Liver (tissue), 9 donors: ENCODE measurements around the gene NAA10. TPM values are rescaled to one million over a fixed set of nuclear protein-coding genes. Genes with fewer than 3 reads are reported as not detected.
A peak's percentile ranks its signal among the peaks of the same experiment; 100 is the strongest.

Source experiments
- DNase-seq: peaks from one replicate; pipeline ENCODE4 v3.0.0-alpha.2; 2017; ENCODE audit warnings: low spot score
- H3K27ac ChIP-seq, 2 donors: one replicate each; pipeline ENCODE4 v1.7.0; 2013; ENCODE audit warnings: inconsistent platforms in 2 of 2, low read length in 2 of 2, control low read depth in 1 of 2, low read depth in 1 of 2, mild to moderate bottlenecking in 1 of 2
- H3K27me3 ChIP-seq, 4 donors: one replicate each; pipeline versions ENCODE4 v1.6.1 to v1.7.0; 2013; ENCODE audit warnings: low read length in 3 of 4, inconsistent platforms in 1 of 4, mild to moderate bottlenecking in 1 of 4, moderate library complexity in 1 of 4; ENCODE audit not compliant: control insufficient read depth in 4 of 4, insufficient read depth in 4 of 4
- H3K36me3 ChIP-seq, 4 donors: one replicate each; pipeline versions ENCODE4 v1.6.1 to v1.7.0; 2013; ENCODE audit warnings: low read length in 3 of 4, mild to moderate bottlenecking in 3 of 4, low read depth in 1 of 4, moderate library complexity in 1 of 4; ENCODE audit not compliant: control insufficient read depth in 4 of 4, insufficient read depth in 3 of 4
- H3K4me1 ChIP-seq, 4 donors: one replicate each; pipeline versions ENCODE4 v1.6.1 to v1.7.0; 2013; ENCODE audit warnings: low read length in 3 of 4, mild to moderate bottlenecking in 3 of 4, moderate library complexity in 1 of 4; ENCODE audit not compliant: control insufficient read depth in 4 of 4, insufficient read depth in 4 of 4
- H3K4me3 ChIP-seq, 3 donors: one replicate each; pipeline versions ENCODE4 v1.6.1 to v1.7.0; 2013; ENCODE audit warnings: low read length in 3 of 3, control low read depth in 1 of 3, low read depth in 1 of 3, mild to moderate bottlenecking in 1 of 3
- H3K9ac ChIP-seq, 2 donors: one replicate each; pipeline ENCODE4 v1.7.0; 2013; ENCODE audit warnings: low read length in 2 of 2, mild to moderate bottlenecking in 2 of 2, moderate library complexity in 2 of 2, control low read depth in 1 of 2, low read depth in 1 of 2
- H3K9me3 ChIP-seq, 4 donors: one replicate each; pipeline versions ENCODE4 v1.6.1 to v1.7.0; 2013; ENCODE audit warnings: low read length in 3 of 4; ENCODE audit not compliant: control insufficient read depth in 4 of 4
- EGR1 ChIP-seq, 2 donors: IDR thresholded peaks; 2 replicates each; pipeline ENCODE4 v1.6.1; 2016 to 2018; ENCODE audit warnings: antibody characterized with exemption in 2 of 2, low read depth in 2 of 2
- FOXA1 ChIP-seq: IDR thresholded peaks from 2 replicates; pipeline ENCODE4 v1.6.1; 2016; ENCODE audit warnings: antibody characterized with exemption
- FOXA2 ChIP-seq: IDR thresholded peaks from 2 replicates; pipeline ENCODE4 v1.6.1; 2016; ENCODE audit warnings: antibody characterized with exemption
- GABPA ChIP-seq, 2 donors: IDR thresholded peaks in 1 of 2; conservative IDR thresholded peaks in 1 of 2; 2 replicates each; pipeline ENCODE4 v1.6.1; 2016; ENCODE audit warnings: antibody characterized with exemption in 2 of 2, mild to moderate bottlenecking in 1 of 2, moderate library complexity in 1 of 2
- HNF4A ChIP-seq, 2 donors: conservative IDR thresholded peaks; 2 replicates each; pipeline ENCODE4 v1.6.1; 2016; ENCODE audit warnings: antibody characterized with exemption in 2 of 2, mild to moderate bottlenecking in 2 of 2
- HNF4G ChIP-seq: IDR thresholded peaks from 2 replicates; pipeline ENCODE4 v1.6.1; 2016; ENCODE audit warnings: antibody characterized with exemption
- JUND ChIP-seq, 2 donors: IDR thresholded peaks; 2 replicates each; pipeline ENCODE4 v1.6.1; 2016; ENCODE audit warnings: antibody characterized with exemption in 2 of 2
- NR2F2 ChIP-seq: IDR thresholded peaks from 2 replicates; pipeline ENCODE4 v1.6.1; 2016; ENCODE audit warnings: antibody characterized with exemption
- RAD21 ChIP-seq, 2 donors: IDR thresholded peaks; 2 replicates each; pipeline ENCODE4 v1.6.1; 2016; ENCODE audit warnings: antibody characterized with exemption in 2 of 2, mild to moderate bottlenecking in 2 of 2
- RXRA ChIP-seq, 2 donors: IDR thresholded peaks; 2 replicates each; pipeline ENCODE4 v1.6.1; 2017 to 2018; ENCODE audit warnings: antibody characterized with exemption in 2 of 2, mild to moderate bottlenecking in 1 of 2
- SP1 ChIP-seq: IDR thresholded peaks from 2 replicates; pipeline ENCODE4 v1.6.1; 2018; ENCODE audit warnings: antibody characterized with exemption, mild to moderate bottlenecking
- TAF1 ChIP-seq: conservative IDR thresholded peaks from 2 replicates; pipeline ENCODE4 v1.6.1; 2016; ENCODE audit warnings: antibody characterized with exemption, mild to moderate bottlenecking
- YY1 ChIP-seq: IDR thresholded peaks from 2 replicates; pipeline ENCODE4 v1.6.1; 2016; ENCODE audit warnings: antibody characterized with exemption, mild to moderate bottlenecking
- WGBS: extraction: QIAGEN DNeasy Blood & Tissue Kit; methylation state at CpG from one replicate; pipeline ENCODE4 v1.1.7; 2013; 5-methylcytosine and 5-hydroxymethylcytosine counted together
- polyA plus RNA-seq, 2 donors: library from polyadenylated mRNA; stranded (reverse) in 1 of 2; unstranded in 1 of 2; fragments of 200-250 nt in 1 of 2; fragments of >200 nt in 1 of 2; fragmentation: Nextera tagmentation in 1 of 2; extraction: Ambion mirVana in 1 of 2; gene quantifications; one replicate each; pipeline versions ENCODE4 v1.2.1 to v1.2.3, GENCODE V29; 2013 to 2015
- total RNA-seq, 2 donors: library from RNA; depleted of rRNA; stranded (reverse); fragments of >200 nt; gene quantifications; one replicate each; pipeline ENCODE4 v1.2.3, GENCODE V29; 2014
- TF ChIP-seq, protein P1 (sequence below): IDR thresholded peaks from 2 replicates; pipeline ENCODE4 v1.6.1; 2016; ENCODE audit warnings: antibody characterized with exemption
- TF ChIP-seq, protein P2 (sequence below): fragments of 150-350 bp; IDR thresholded peaks from 2 replicates; pipeline ENCODE4 v1.5.1; 2017; ENCODE audit warnings: improper control_type of control experiment, low read depth, low read length; ENCODE audit not compliant: missing input control
- TF ChIP-seq, protein P3 (sequence below): IDR thresholded peaks from 2 replicates; pipeline ENCODE4 v1.6.1; 2016; ENCODE audit warnings: antibody characterized with exemption
- TF ChIP-seq, protein P4 (sequence below): IDR thresholded peaks from 2 replicates; pipeline ENCODE4 v1.6.1; 2016; ENCODE audit warnings: antibody characterized with exemption, mild to moderate bottlenecking
- TF ChIP-seq, protein P5 (sequence below): IDR thresholded peaks from 2 replicates; pipeline ENCODE4 v1.6.1; 2016; ENCODE audit warnings: antibody characterized with exemption
- donor health status: healthy.
- donor health status: healthy.
- donor health status: healthy.
- donor health status: healthy.
- donor health status: healthy.

NAA10 gene
- total and polyA plus RNA-seq, 4 donors, result 20.5 to 58.8 (median 44.4) TPM

DNA sequence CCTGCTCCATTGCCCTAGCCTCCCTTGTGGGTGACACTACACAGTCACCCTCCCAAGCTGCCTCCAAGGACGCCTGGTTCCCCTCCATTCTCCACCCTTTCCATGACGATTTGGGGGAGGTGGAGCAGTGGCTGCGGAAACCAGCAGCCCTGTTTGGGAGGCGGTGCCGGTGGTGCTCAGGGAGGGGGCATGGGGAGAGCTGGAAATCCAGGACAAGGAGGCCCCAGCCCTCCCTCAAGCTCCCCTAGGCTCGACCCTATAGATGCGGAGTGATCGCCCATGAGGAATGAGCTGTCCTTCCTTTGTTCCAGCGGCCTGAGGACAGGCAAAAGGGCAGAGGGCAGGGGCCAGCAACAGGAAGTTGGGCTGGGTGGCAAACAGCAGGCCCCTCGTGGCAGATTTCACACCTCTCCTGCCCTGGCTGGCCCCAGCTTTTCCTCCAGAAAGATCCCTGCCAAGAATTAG is 13.2 kb upstream of the NAA10 start:
- WGBS, result 78% methylated on average over 10 of the region's 10 CpGs
- H3K9ac ChIP-seq, result no peak overlapping the region
- H3K9me3 ChIP-seq, result no peaks in the 10 kb centered on the region
- peak; percentile 58 for TF ChIP-seq NR2F2
- TF ChIP-seq YY1, result no peak
- TF ChIP-seq EGR1 (IDR thresholded peaks at IDR 0.05; ENCODE audit: low read depth in 2 of 2), result no peak
- H3K4me3 ChIP-seq, result no peak overlapping the region
- DNase-seq, result no peak
- peaks cover 6 to 37% (median 17%) of the 10 kb centered on the region in 4 donors for H3K36me3 ChIP-seq
- no peaks in the 10 kb centered on the region for H3K27me3 ChIP-seq
- no peak overlapping the region for H3K27ac ChIP-seq
- peaks cover 0 to 5% (median 0%) of the 10 kb centered on the region in 4 donors for H3K4me1 ChIP-seq

DNA sequence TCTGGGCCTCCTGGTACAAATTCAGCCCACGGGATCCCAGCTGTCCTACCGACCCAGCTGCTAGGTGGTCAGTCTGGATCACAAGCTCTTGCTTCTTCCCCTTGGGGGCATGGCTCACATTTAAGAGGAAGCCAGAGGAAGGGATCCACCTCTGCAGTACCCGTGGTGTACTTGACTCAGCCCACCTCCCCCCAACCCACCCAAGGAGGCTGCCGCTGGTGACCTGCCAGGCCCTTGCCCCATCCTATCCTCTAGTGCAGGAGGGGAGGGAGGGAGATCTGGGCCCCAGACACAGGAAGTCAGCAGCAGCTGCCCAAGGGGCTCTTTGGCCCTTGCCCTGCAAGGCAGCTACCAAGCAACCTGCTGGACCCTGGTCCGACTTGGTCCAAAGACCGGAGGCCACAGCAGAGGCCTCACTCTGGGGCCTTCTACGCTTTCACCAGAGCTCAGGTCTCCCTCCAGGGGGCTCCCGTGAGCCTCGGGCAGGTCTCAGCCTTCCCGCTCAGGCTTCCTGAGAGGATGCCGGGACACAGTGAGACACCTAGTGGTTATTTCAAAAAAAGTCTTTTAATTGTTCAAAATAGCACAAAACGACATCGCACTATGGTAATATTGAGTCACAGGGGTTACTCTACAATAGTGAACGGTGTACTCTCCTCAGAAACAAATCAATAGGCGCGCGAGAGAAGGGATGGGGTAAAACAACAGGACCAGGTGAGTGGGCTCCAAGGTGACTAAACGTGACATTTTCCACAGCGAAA is 12.4 kb upstream of the NAA10 start:
- no peak for TF ChIP-seq NR2F2
- TF ChIP-seq EGR1 (IDR thresholded peaks at IDR 0.05; ENCODE audit: low read depth in 2 of 2), result no peak
- TF ChIP-seq YY1, result no peak
- TF ChIP-seq HNF4A (conservative IDR thresholded peaks at IDR 0.05), result peak in 1 of 2 donors; percentile 47
- TF ChIP-seq FOXA1, result no peak
- TF ChIP-seq HNF4G, result no peak
- no peak for TF ChIP-seq TAF1
- TF ChIP-seq, protein P1, sequence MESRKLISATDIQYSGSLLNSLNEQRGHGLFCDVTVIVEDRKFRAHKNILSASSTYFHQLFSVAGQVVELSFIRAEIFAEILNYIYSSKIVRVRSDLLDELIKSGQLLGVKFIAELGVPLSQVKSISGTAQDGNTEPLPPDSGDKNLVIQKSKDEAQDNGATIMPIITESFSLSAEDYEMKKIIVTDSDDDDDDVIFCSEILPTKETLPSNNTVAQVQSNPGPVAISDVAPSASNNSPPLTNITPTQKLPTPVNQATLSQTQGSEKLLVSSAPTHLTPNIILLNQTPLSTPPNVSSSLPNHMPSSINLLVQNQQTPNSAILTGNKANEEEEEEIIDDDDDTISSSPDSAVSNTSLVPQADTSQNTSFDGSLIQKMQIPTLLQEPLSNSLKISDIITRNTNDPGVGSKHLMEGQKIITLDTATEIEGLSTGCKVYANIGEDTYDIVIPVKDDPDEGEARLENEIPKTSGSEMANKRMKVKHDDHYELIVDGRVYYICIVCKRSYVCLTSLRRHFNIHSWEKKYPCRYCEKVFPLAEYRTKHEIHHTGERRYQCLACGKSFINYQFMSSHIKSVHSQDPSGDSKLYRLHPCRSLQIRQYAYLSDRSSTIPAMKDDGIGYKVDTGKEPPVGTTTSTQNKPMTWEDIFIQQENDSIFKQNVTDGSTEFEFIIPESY, result no peak
- no peak for TF ChIP-seq JUND (IDR thresholded peaks at IDR 0.05)
- no peak for TF ChIP-seq GABPA (IDR thresholded peaks at IDR 0.05 in 1 of 2, conservative IDR thresholded peaks at IDR 0.05 in 1 of 2)
- TF ChIP-seq RXRA (IDR thresholded peaks at IDR 0.05), result no peak
- TF ChIP-seq, protein P2, sequence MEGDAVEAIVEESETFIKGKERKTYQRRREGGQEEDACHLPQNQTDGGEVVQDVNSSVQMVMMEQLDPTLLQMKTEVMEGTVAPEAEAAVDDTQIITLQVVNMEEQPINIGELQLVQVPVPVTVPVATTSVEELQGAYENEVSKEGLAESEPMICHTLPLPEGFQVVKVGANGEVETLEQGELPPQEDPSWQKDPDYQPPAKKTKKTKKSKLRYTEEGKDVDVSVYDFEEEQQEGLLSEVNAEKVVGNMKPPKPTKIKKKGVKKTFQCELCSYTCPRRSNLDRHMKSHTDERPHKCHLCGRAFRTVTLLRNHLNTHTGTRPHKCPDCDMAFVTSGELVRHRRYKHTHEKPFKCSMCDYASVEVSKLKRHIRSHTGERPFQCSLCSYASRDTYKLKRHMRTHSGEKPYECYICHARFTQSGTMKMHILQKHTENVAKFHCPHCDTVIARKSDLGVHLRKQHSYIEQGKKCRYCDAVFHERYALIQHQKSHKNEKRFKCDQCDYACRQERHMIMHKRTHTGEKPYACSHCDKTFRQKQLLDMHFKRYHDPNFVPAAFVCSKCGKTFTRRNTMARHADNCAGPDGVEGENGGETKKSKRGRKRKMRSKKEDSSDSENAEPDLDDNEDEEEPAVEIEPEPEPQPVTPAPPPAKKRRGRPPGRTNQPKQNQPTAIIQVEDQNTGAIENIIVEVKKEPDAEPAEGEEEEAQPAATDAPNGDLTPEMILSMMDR, result peak; percentile 68
- TF ChIP-seq, protein P3, sequence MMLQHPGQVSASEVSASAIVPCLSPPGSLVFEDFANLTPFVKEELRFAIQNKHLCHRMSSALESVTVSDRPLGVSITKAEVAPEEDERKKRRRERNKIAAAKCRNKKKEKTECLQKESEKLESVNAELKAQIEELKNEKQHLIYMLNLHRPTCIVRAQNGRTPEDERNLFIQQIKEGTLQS, result no peak
- peak; percentile 78 to 92 for TF ChIP-seq RAD21 (IDR thresholded peaks at IDR 0.05)
- TF ChIP-seq, protein P4, sequence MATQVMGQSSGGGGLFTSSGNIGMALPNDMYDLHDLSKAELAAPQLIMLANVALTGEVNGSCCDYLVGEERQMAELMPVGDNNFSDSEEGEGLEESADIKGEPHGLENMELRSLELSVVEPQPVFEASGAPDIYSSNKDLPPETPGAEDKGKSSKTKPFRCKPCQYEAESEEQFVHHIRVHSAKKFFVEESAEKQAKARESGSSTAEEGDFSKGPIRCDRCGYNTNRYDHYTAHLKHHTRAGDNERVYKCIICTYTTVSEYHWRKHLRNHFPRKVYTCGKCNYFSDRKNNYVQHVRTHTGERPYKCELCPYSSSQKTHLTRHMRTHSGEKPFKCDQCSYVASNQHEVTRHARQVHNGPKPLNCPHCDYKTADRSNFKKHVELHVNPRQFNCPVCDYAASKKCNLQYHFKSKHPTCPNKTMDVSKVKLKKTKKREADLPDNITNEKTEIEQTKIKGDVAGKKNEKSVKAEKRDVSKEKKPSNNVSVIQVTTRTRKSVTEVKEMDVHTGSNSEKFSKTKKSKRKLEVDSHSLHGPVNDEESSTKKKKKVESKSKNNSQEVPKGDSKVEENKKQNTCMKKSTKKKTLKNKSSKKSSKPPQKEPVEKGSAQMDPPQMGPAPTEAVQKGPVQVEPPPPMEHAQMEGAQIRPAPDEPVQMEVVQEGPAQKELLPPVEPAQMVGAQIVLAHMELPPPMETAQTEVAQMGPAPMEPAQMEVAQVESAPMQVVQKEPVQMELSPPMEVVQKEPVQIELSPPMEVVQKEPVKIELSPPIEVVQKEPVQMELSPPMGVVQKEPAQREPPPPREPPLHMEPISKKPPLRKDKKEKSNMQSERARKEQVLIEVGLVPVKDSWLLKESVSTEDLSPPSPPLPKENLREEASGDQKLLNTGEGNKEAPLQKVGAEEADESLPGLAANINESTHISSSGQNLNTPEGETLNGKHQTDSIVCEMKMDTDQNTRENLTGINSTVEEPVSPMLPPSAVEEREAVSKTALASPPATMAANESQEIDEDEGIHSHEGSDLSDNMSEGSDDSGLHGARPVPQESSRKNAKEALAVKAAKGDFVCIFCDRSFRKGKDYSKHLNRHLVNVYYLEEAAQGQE, result no peak
- TF ChIP-seq FOXA2, result no peak
- TF ChIP-seq, protein P5, sequence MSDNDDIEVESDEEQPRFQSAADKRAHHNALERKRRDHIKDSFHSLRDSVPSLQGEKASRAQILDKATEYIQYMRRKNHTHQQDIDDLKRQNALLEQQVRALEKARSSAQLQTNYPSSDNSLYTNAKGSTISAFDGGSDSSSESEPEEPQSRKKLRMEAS, result no peak
- no peak for TF ChIP-seq SP1
- H3K36me3 ChIP-seq, result peaks cover 5 to 29% (median 14%) of the 10 kb centered on the region in 4 donors
- DNase-seq, result peak; percentile 74
- no peaks in the 10 kb centered on the region for H3K9me3 ChIP-seq
- 35% methylated on average over 19 of the region's 19 CpGs for WGBS
- H3K4me1 ChIP-seq, result peaks cover 0 to 5% (median 0%) of the 10 kb centered on the region in 4 donors
- no peak overlapping the region for H3K9ac ChIP-seq
- no peaks in the 10 kb centered on the region for H3K27me3 ChIP-seq
- H3K4me3 ChIP-seq, result no peak overlapping the region
- H3K27ac ChIP-seq, result no peak overlapping the region
